Type B pancreatic cell (in vitro differentiated cells): ENCODE data around the gene IL4. TPM values are rescaled to one million over a fixed set of nuclear protein-coding genes. Genes with fewer than 3 reads are reported as not detected.

Experiments
- DNase-seq: peaks from one replicate; pipeline ENCODE4 v3.0.0; 2021; ENCODE audit warnings: mixed read lengths; ENCODE audit not compliant: unreplicated experiment; ENCODE audit errors: extremely low spot score
- H3K27ac Mint-ChIP-seq: 2 replicates; pipeline ENCODE4 v1.8.0; 2021; ENCODE audit warnings: mild to moderate bottlenecking, mixed read lengths
- H3K27me3 Mint-ChIP-seq: 2 replicates; pipeline ENCODE4 v1.8.0; 2021; ENCODE audit warnings: mixed read lengths
- H3K36me3 Mint-ChIP-seq: 2 replicates; pipeline ENCODE4 v1.8.0; 2021; ENCODE audit warnings: mixed read lengths
- H3K4me1 Mint-ChIP-seq: one replicate; pipeline ENCODE4 v1.8.0; 2021; ENCODE audit warnings: mixed read lengths; ENCODE audit not compliant: unreplicated experiment
- H3K4me3 Mint-ChIP-seq: 2 replicates; pipeline ENCODE4 v1.8.0; 2021; ENCODE audit warnings: mild to moderate bottlenecking, mixed read lengths
- H3K9me3 Mint-ChIP-seq: 2 replicates; pipeline ENCODE4 v1.8.0; 2021; ENCODE audit warnings: mixed read lengths
- total RNA-seq: library from RNA; stranded (reverse); gene quantifications from 2 replicates; pipeline ENCODE4 v1.2.1, GENCODE V29; 2021; ENCODE audit warnings: low replicate concordance
- TF ChIP-seq, protein P1 (sequence below): fragments of 200-600 bp; sonication (generic); conservative IDR thresholded peaks from 2 replicates; pipeline ENCODE4 v1.5.0; 2021; ENCODE audit warnings: antibody characterized with exemption, mild to moderate bottlenecking

The IL4 gene
- total RNA-seq, 1 donor from 2014 or later = not detected

DNA sequence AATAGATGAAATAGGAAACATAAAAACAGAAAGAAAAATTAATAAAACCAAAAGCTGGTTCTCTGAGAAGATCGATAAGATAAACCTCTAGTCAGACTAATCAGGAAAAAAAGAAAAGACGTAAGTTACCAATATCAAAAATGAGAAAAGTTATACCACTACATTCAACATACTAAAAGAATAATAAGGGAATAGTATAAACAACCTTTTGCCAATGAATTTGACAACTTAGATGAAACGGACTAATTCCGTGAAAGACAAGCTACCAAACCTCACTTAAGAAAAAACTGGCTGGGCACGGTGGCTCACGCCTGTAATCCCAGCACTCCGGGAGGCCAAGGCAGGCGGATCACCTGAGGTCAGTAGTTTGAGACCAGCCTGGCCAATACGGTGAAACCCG lies 56.1 kb downstream of the IL4 start:
- no peaks in the 10 kb centered on the region for H3K4me1 Mint-ChIP-seq

More for the DNA sequence above, 56.1 kb downstream of the IL4 start:
- Mint-ChIP-seq H3K27me3 (no peaks in the 10 kb centered on the region), H3K9me3 (no peaks in the 10 kb centered on the region), H3K27ac (no peak overlapping the region), H3K4me3 (no peak overlapping the region), H3K36me3 (peaks cover 13% of the 10 kb centered on the region)
- TF ChIP-seq, protein P1, sequence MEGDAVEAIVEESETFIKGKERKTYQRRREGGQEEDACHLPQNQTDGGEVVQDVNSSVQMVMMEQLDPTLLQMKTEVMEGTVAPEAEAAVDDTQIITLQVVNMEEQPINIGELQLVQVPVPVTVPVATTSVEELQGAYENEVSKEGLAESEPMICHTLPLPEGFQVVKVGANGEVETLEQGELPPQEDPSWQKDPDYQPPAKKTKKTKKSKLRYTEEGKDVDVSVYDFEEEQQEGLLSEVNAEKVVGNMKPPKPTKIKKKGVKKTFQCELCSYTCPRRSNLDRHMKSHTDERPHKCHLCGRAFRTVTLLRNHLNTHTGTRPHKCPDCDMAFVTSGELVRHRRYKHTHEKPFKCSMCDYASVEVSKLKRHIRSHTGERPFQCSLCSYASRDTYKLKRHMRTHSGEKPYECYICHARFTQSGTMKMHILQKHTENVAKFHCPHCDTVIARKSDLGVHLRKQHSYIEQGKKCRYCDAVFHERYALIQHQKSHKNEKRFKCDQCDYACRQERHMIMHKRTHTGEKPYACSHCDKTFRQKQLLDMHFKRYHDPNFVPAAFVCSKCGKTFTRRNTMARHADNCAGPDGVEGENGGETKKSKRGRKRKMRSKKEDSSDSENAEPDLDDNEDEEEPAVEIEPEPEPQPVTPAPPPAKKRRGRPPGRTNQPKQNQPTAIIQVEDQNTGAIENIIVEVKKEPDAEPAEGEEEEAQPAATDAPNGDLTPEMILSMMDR = no peak
- no peak for DNase-seq

Other genes with a start within 250 kb of the IL4 start
- gene IRF1, start 183.2 kb upstream of the IL4 start, total RNA-seq = 50.1 and 77.4 TPM in 2 replicates
- gene IL5, start 130.5 kb upstream of the IL4 start, total RNA-seq = not detected in 2 replicates
- gene RAD50, start 117.0 kb upstream of the IL4 start, total RNA-seq = 41.3 and 50.1 TPM in 2 replicates
- gene IL13, start 15.8 kb upstream of the IL4 start, total RNA-seq = not detected in 2 replicates
- 15.6 and 20.0 TPM in 2 replicates for gene KIF3A, start 63.6 kb downstream of the IL4 start, total RNA-seq
- gene CCNI2, start 73.4 kb downstream of the IL4 start, total RNA-seq = 0.76 and 1.4 TPM in 2 replicates
- gene SEPTIN8, start 103.2 kb downstream of the IL4 start, total RNA-seq = 62.7 and 68.1 TPM in 2 replicates
- gene SOWAHA, start 139.3 kb downstream of the IL4 start, total RNA-seq = 2.5 and 4.4 TPM in 2 replicates
- 7.2 and 7.6 TPM in 2 replicates for gene SHROOM1, start 156.7 kb downstream of the IL4 start, total RNA-seq
- gene GDF9, start 192.5 kb downstream of the IL4 start, total RNA-seq = 1.4 and 1.5 TPM in 2 replicates
- 445 and 544 TPM in 2 replicates for gene UQCRQ, start 192.7 kb downstream of the IL4 start, total RNA-seq
- 2.5 and 2.9 TPM in 2 replicates for gene LEAP2, start 199.7 kb downstream of the IL4 start, total RNA-seq